Placental pericyte (primary cell): ENCODE data around the gene ZBTB26. TPM values are rescaled to one million over a fixed set of nuclear protein-coding genes. Genes with fewer than 3 reads are reported as not detected.

Experiments used
- small RNA-seq: library from RNA; depleted of rRNA; stranded (forward); fragments of <200 nt; gene quantifications from one replicate; pipeline ENCODE3, GENCODE V24; 2012; ENCODE audit warnings: low replicate concordance
- total RNA-seq: library from RNA; depleted of rRNA; stranded (reverse); fragments of >200 nt; gene quantifications from 2 replicates; pipeline ENCODE4 v1.2.3, GENCODE V29; 2012

The ZBTB26 gene
- total RNA-seq: 2.8 and 3.7 TPM in 2 replicates

DNA sequence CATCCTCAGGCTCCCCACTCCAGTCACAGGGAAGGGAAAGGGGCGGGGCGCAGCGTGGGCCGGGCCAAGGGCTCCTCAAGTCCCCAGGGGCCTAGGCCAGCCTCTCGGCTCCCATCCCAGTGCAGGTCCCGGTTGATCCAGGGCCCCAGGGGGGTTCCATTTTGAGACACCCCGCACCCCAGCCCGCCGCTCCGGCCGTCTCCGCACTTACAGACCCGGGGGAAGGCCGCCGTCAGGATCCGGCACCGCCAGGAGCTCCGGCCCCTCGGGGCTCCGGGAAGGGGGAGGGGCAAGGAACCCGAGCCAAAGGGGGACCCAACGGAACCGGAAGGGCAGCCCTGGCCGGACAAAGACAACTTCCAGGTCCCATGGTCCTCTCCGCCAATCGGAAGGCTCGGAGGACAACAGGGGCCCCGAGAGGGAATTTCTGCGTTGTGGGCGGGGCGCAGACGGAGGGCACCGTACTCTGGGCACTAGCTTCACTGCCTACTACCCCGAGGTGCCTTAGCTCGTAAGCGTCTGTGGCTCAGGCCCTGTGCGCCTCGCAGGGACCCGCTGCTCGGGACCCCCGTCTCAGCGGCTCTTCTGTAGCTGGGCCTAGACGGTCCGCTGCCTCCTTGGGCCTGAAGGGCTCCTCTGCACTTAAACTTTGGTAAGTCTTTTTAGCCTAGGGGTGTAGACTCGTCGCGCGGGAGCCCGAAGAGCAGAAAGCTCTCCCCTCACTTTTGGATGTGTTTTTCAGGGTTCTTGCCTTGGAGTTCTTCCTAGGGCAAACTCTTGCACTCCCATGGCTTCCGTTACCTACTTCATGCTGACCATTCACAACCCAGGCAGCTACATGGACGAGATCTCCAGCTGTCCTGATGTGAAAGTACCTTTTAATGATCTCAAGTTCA is at the start of gene ZBTB26:
Gene ZBTB26, minus strand, starts transcription at position 287 of the 896 bp plus-strand sequence. CDS start 11,578 bp downstream, outside the sequence.

DNA sequence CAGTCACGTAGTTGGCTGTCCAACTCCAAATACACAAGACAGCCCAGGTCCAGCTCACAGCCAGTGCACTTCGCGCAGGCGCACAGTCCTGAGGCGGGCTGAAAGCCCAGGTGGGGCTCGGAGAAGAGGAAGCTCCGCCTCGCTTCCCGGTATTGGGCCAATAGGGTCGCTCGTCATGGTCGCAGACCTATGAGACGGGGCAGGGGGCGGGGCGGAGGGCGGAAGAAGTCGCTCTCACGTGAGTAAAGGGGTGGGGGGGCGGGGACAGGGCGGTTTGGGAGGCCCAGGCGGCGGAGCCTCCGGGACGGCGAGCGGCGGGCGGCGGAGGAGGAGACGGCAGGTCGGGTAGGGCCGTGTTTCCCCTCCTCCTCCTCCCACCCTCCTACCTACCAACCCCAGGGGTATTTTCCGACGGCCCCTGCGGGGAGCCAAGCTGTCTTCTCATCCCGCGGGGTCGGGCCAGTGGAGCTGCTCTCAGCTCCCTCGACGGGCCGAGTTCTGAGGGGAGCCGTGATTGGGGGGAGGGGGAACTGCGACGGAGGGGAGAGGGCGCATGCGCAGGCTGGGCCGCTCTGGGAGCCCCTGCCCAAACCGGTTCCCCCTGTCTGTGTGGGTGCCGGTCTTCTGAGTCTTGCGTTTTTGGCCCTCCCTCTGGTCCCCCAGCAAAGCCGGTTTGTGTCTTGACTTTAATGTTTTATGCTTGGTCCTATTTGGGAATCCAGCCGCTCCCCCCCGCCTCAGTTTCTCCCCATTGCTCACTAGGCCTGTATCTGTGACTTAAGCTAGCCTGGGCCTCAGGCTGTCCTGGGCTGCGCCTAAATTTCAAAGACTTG is 9.7 kb upstream of the ZBTB26 start, which contains the start of gene RABGAP1:
Gene RABGAP1, plus strand, starts transcription at position 272 of the 833 bp plus-strand sequence. CDS start 16,040 bp downstream, outside the sequence.

GRCh38 chr9:122912964-122913673 is 18.2 kb downstream of the ZBTB26 start, which contains the start of gene ZBTB6:
Gene ZBTB6 (minus strand): TSS chr9:122913323. CDS start chr9:122912072, 1,251 bp downstream.

DNA sequence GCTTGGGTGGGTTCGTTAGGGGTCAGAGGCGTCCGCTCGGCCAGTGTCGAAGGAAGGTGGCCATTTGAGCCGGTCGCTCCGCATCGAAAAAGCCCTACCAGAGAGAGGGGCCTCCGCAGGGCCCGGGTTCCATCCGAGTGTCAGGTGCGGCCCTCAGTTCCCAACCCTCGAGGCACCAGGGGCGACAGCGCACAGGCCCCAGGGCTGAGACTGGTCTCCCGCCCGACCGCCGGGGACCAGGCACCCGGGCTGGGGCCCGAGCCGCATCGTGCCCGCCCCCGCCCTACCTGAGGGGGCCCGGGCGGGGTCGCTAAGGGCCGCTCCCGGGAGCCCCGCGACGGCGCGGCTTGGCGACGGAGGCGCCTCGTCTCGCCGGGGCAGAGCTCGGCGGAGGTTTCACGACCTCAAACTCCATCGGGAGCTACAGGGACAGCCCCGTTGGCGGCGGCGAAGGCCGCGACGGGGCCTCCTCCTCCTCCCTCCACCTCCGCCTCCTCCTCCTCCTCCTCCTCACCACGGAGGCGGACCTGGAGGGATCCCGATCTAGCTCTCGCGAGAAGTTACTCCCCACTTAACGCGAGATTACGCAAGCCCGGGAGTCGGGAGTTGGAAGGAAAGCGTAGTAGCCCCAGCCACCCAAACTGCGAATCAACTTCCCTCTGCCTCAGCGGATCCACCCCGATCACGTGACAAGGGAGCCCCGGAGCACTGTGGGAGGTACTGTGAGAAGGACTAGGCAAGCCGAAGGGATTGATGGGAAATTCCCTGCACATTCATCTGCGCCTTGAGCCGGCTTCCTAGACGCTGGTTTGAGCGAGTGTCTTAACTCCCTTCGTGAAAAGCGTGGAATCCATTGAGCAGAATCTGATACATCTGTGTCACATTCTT is 26.2 kb downstream of the ZBTB26 start, which contains the start of gene RC3H2:
Gene RC3H2, minus strand, starts transcription at position 537 of the 888 bp plus-strand sequence. CDS start 7,850 bp downstream, outside the sequence.

Small RNAs within 50 kb of the gene (small RNA-seq; reads per million reads assigned to genes)
- gene RNY1P15: not detected
- gene SNORD90: 241 reads per million, percentile 99 among the genes with 10 or more reads in this experiment

Other genes starting within 250 kb of the ZBTB26 start
- gene OR1L4, start 207.5 kb downstream of the ZBTB26 start, total RNA-seq: not detected in 2 replicates
- not detected in 2 replicates for gene OR1L6, start 189.2 kb downstream of the ZBTB26 start, total RNA-seq
- not detected in 2 replicates for gene OR5C1, start 142.6 kb downstream of the ZBTB26 start, total RNA-seq
- not detected in 2 replicates for gene OR1K1, start 131.4 kb downstream of the ZBTB26 start, total RNA-seq
- gene PDCL, start 102.9 kb downstream of the ZBTB26 start, total RNA-seq: 25.6 and 33.2 TPM in 2 replicates
- 47.7 and 62.7 TPM in 2 replicates for gene RC3H2, start 26.2 kb downstream of the ZBTB26 start, total RNA-seq
- 7.9 and 17.0 TPM in 2 replicates for gene ZBTB6, start 18.2 kb downstream of the ZBTB26 start, total RNA-seq
- 30.2 and 38.3 TPM in 2 replicates for gene RABGAP1, start 9.5 kb upstream of the ZBTB26 start, total RNA-seq
- gene GPR21, start 102.2 kb upstream of the ZBTB26 start, total RNA-seq: 1.1 and 1.4 TPM in 2 replicates